Measurements from ENCODE around the gene PNMT.

- TF ChIP-seq, protein P1, sequence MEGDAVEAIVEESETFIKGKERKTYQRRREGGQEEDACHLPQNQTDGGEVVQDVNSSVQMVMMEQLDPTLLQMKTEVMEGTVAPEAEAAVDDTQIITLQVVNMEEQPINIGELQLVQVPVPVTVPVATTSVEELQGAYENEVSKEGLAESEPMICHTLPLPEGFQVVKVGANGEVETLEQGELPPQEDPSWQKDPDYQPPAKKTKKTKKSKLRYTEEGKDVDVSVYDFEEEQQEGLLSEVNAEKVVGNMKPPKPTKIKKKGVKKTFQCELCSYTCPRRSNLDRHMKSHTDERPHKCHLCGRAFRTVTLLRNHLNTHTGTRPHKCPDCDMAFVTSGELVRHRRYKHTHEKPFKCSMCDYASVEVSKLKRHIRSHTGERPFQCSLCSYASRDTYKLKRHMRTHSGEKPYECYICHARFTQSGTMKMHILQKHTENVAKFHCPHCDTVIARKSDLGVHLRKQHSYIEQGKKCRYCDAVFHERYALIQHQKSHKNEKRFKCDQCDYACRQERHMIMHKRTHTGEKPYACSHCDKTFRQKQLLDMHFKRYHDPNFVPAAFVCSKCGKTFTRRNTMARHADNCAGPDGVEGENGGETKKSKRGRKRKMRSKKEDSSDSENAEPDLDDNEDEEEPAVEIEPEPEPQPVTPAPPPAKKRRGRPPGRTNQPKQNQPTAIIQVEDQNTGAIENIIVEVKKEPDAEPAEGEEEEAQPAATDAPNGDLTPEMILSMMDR (IDR thresholded peaks at IDR 0.05; ENCODE audit: poor library complexity): no peak
- TF ChIP-seq EZH2 (IDR thresholded peaks at IDR 0.05; ENCODE audit: borderline replicate concordance): no peak
Measured at GRCh38 chr17:39675390-39676082, 7.3 kb downstream of the PNMT start.

Measured in hepatocyte (in vitro differentiated cells).